Mesodermal cell (in vitro differentiated cells): ENCODE results near the gene LEFTY1. TPM values are rescaled to one million over a fixed set of nuclear protein-coding genes. Genes with fewer than 3 reads are reported as not detected.
"Not testable (repeated sequence)": the region's sequence is repeated elsewhere in the genome, so short reads cannot be mapped to it uniquely, and the experiment has no call there.

ENCODE experiments used
- H3K27ac ChIP-seq: 2 replicates; pipeline ENCODE4 v1.7.0; 2013; ENCODE audit warnings: mild to moderate bottlenecking, low read depth, low read length, moderate library complexity; ENCODE audit not compliant: severe bottlenecking
- H3K36me3 ChIP-seq: 2 replicates; pipeline ENCODE4 v1.7.1; 2013; ENCODE audit warnings: mild to moderate bottlenecking, low read length, moderate library complexity; ENCODE audit not compliant: control insufficient read depth, insufficient read depth
- H3K4me1 ChIP-seq: one replicate; pipeline ENCODE4 v1.7.1; 2013; ENCODE audit warnings: mild to moderate bottlenecking, low read length; ENCODE audit not compliant: insufficient read depth, control insufficient read depth, poor library complexity, severe bottlenecking
- H3K4me3 ChIP-seq: 2 replicates; pipeline ENCODE4 v1.7.0; 2013; ENCODE audit warnings: low read length, control low read depth, mild to moderate bottlenecking; ENCODE audit not compliant: insufficient read depth, poor library complexity, severe bottlenecking; ENCODE audit errors: extremely low read depth
- H3K9me3 ChIP-seq: 2 replicates; pipeline ENCODE4 v1.7.1; 2013; ENCODE audit warnings: mild to moderate bottlenecking, low read length, moderate library complexity; ENCODE audit not compliant: control insufficient read depth
- WGBS, 2 experiments: methylation state at CpG; one replicate each; pipeline ENCODE4 v1.1.5; 2013; ENCODE audit warnings: missing lambda C conversion rate in 2 of 2; ENCODE audit not compliant: insufficient coverage in 2 of 2; 5-methylcytosine and 5-hydroxymethylcytosine counted together
- polyA plus RNA-seq, 2 experiments: library from polyadenylated mRNA; stranded (reverse); fragments of 50-300 nt; gene quantifications; one replicate each; pipeline ENCODE4 v1.2.3, GENCODE V29; 2013

The LEFTY1 gene, protein sequence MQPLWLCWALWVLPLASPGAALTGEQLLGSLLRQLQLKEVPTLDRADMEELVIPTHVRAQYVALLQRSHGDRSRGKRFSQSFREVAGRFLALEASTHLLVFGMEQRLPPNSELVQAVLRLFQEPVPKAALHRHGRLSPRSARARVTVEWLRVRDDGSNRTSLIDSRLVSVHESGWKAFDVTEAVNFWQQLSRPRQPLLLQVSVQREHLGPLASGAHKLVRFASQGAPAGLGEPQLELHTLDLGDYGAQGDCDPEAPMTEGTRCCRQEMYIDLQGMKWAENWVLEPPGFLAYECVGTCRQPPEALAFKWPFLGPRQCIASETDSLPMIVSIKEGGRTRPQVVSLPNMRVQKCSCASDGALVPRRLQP
- polyA plus RNA-seq (2013, experiment 1 of 2): 0.22 TPM
- 0.81 TPM for polyA plus RNA-seq (2013, experiment 2 of 2)

DNA sequence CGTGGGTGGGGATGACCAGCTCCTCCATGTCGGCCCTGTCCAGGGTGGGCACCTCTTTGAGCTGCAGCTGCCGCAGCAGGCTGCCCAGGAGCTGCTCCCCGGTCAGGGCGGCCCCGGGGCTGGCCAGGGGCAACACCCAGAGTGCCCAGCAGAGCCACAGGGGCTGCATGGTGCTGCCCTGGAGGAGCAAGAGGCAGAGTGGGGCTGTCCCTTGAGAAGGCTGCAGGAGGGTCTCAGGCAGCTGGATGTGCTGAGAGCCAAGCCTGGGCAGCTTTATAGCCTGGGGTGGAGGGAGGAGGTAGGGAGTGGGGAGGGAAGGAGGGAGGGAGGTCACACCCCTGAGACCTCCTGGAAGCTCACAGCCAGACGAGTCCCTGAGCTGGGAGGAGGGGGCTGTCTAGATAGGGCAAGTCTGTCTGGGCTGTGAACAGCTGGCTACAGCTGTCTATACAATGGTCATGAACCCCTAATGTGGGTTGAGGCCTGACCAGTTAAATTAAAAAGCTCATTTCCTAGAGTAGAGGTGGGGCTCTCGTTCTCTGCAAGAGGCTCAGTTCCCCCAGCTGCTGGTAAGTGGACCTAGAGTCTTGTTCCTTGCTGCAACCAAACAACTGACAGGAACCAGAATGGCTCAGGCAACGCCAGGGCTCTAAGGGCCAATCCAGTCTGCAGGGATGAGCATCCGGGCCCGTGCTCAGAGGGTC, at the start of gene LEFTY1:
Gene LEFTY1, minus strand, starts transcription at position 249 of the 704 bp plus-strand sequence. Its CDS starts 80 bp downstream, at position 169.
- peaks cover 3% of the 10 kb centered on the region for H3K4me1 ChIP-seq
- H3K4me3 ChIP-seq: no peak within 1 kb of the TSS
- no peaks in the 10 kb centered on the region for H3K36me3 ChIP-seq
- H3K27ac ChIP-seq: no peak within 1 kb of the TSS
- H3K9me3 ChIP-seq: no peaks in the 10 kb centered on the region
- 57 to 60% methylated on average over 10 of the region's 11 CpGs for WGBS, 2 experiments

DNA sequence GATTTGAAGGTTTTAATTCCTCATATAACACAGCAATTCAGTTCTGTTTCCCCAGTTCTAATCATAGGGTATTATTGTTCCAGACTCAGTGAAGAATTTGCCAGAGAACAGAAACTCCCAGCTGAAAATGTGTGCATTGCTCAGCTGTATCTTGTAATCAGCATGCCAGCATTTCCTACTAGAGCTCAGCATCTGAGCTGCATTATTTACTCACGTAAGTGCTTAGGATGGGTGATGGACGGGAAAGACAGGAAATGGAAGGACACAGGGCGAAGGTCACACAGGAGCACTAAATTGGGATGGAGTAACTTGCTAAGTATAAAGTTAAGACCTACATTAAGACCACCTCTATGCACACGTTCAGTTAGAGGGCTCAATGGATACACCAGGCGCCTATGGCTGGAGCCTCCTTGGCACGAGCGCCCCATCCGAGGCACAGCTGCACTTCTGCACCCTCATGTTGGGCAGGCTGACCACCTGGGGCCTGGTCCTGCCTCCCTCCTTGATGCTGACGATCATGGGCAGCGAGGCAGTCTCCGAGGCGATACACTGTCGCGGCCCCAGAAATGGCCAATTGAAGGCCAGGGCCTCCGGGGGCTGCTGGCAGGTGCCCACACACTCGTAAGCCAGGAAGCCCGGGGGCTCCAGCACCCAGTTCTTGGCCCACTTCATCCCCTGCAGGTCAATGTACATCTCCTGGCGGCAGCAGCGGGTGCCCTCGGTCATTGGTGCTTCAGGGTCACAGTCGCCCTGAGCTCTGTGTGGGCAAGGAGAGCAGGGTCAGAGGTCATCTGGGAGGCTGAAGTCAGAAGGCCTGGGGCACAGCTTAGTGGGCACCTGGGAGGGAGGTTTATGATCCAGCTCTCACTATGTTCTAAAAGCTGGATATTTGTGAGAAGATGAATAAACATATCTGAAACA, 48.4 kb upstream of the LEFTY1 start:
- Histone ChIP-seq H3K4me1 (no peaks in the 10 kb centered on the region), H3K27ac (no peak overlapping the region), H3K9me3 (no peaks in the 10 kb centered on the region), H3K36me3 (no peaks in the 10 kb centered on the region), H3K4me3 (no peak overlapping the region)
- WGBS, 2 experiments: 95 to 97% methylated on average over 7 to 14 of the region's 21 CpGs

DNA sequence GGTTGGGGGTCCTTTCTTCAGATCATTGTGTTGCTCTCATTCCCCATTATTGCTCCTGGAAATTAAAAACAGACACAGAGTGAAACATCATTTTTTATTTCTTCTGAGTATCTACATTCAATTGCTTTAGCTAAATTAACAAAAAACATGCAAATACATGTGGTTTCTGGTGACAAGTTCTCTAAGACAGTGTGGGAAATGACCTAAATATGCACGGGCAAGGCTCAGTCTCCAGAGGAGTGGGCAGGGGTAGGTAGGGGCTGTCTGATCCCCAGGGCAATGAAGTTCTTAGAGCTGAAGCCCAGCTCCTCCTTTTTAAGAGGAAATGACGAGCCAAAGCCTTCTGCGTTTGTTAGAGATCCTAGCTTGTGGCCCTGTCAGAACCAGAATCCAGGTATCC, 47.6 kb upstream of the LEFTY1 start:
- 78 to 83% methylated on average over 3 of the region's 3 CpGs for WGBS, 2 experiments

DNA sequence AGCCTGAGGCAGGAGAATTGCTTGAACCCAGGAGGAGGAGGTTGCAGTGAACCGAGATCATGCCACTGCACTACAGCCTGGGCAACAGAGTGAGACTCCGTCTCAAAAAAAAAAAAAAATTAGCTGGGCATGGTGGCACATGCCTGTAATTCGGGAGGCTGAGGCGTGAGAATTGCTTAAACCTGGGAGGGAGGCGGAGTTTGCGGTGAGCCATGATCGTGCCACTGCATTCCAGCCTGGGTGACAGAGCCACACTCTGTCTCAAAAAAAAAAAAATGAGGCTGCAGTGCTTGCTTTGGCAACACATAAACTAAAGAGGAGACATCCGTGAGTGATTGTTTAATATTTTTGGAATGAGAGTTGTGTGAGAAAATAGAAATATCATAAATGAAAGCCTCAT, 47.1 kb upstream of the LEFTY1 start:
- WGBS, 2 experiments: 86 to 88% methylated on average over 7 of the region's 8 CpGs
- H3K4me1 ChIP-seq, H3K36me3 ChIP-seq, H3K9me3 ChIP-seq, H3K27ac ChIP-seq, H3K4me3 ChIP-seq: not testable (repeated sequence)

More for the DNA sequence above, 47.6 kb upstream of the LEFTY1 start:
- Histone ChIP-seq H3K36me3 (no peaks in the 10 kb centered on the region), H3K4me1 (no peaks in the 10 kb centered on the region), H3K27ac (no peak overlapping the region), H3K9me3 (no peaks in the 10 kb centered on the region), H3K4me3 (no peak overlapping the region)

DNA sequence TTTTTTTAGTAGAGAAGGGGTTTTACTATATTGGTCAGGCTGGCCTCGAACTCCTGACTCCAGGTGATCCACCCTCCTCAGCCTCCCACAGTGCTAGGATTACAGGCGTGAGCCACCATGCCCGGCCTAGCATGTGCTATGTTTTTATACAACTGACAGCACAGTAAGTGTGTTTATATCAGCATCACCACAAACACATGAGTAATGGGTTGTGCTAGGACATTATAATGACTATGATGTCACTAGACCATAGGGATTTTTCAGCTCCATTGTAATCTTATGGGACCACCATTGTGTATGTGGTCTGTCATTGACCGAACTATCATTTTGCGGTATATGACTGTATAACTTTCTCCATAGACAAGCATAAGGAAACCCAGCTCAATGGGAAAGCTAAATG, 45.8 kb upstream of the LEFTY1 start:
- no peak overlapping the region for H3K27ac ChIP-seq
- no peak overlapping the region for H3K4me3 ChIP-seq
- H3K9me3 ChIP-seq: no peaks in the 10 kb centered on the region
- WGBS, 2 experiments: 93 to 100% methylated on average over 2 to 3 of the region's 5 CpGs
- no peaks in the 10 kb centered on the region for H3K4me1 ChIP-seq
- no peaks in the 10 kb centered on the region for H3K36me3 ChIP-seq

DNA sequence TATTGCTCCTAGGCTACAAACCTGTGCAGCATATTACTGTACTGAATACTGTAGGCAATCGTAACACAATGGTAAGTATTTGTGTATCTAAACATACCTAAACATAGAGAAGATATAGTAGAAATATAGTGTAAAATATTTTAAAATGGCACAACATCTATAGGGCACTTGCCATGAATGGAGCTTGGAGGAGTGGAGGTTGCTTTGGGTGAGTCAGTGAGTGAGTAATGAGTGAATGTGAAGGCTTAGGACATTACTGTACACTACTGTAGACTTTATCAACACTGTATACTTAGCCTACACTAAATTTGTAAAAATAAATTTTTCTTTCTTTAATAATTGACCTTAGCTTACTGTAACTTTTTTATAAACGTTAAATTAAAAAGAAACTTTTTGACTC, 44.1 kb upstream of the LEFTY1 start:
- no CpG with 5 or more reads among the region's 2 CpGs for WGBS, 2 experiments

DNA sequence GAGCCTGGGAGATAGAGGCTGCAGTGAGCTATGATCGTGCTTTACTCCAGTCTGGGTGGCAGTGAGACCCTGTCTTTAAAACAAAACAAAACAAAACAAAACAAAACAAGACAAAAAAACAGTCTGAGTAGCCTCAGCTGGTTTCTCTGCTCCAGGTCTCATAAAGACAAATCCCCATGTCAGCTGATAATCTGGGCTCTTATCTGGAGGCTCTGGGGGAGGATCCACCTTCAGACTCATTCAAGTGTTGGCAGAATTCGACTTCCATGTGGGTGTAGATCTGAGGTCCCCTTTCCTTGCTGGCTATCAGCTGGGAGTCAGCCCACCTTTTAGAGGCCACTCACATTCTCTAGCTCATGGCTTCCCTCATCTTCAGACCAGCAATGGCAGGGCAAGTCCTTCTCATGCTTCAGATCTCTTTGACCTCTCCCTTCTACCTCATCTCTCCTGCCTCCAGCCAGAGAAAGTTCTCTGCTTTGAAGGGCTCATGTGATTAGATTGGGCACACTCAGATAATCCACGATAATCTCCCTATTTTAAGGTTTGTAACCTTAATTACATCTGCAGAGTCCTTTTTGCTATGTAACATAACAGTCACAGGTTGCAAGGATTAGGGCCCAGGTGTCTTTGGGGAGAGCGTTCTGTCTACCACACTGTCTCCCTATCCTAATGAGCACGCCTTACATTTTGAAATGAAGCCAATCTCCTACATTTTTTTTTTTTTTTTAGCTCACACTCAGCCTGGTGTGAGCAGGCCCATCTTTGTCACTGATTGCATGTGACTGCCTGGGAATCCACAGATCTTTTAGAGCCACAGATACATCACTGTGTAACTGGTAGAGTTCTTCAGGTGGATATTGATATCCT, 42.6 kb upstream of the LEFTY1 start:
- H3K36me3 ChIP-seq: no peaks in the 10 kb centered on the region
- 82 to 95% methylated on average over 3 to 4 of the region's 5 CpGs for WGBS, 2 experiments
- no peak overlapping the region for H3K27ac ChIP-seq

More for the DNA sequence above, 44.1 kb upstream of the LEFTY1 start:
- Histone ChIP-seq H3K4me3 (no peak overlapping the region), H3K4me1 (no peaks in the 10 kb centered on the region), H3K36me3 (no peaks in the 10 kb centered on the region), H3K9me3 (no peaks in the 10 kb centered on the region), H3K27ac (no peak overlapping the region)

DNA sequence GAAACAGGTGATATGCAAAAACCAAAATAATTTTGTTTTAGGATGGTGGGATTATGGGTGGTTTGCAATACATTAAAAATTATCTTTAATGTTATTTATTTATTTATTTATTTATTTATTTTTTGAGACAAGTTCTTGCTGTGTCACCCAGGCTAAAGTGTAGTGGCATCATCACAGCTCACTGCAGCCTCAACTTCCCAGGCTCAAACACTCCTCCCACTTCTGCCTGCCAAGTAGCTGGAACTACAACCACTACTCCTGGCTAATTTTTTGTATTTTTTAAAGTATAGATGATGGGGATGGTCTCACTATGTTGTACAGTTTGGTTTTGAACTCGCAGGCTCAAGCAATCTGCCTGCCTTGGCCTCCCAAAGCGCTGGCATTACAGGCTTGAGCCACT, 41.6 kb upstream of the LEFTY1 start:
- 100% methylated on average over 1 of the region's 2 CpGs; no CpG with 5 or more reads in 1 of the 2 experiments for WGBS, 2 experiments
- Histone ChIP-seq H3K36me3 (no peaks in the 10 kb centered on the region), H3K27ac (no peak overlapping the region), H3K4me3 (no peak overlapping the region), H3K9me3 (no peaks in the 10 kb centered on the region), H3K4me1 (no peaks in the 10 kb centered on the region)

More for the DNA sequence above, 42.6 kb upstream of the LEFTY1 start:
- H3K4me1 ChIP-seq: no peaks in the 10 kb centered on the region
- no peak overlapping the region for H3K4me3 ChIP-seq
- no peaks in the 10 kb centered on the region for H3K9me3 ChIP-seq

DNA sequence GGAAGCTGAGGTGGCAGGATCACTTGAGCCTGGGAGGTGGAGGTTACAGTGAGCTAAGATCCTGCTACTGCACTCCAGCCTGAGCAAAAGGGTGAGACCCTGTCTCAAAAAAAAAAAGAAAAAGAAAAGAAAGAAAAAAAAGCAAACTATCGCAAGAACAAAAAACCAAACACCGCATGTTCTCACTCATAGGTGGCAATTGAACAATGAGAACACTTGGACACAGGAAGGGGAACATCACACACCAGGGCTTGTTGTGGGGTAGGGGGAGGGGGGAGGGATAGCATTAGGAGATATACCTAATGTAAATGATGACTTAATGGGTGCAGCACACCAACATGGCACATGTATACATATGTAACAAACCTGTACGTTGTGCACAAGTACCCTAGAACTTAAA, 40.5 kb upstream of the LEFTY1 start:
- not testable (repeated sequence) for H3K36me3 ChIP-seq, H3K9me3 ChIP-seq, H3K27ac ChIP-seq, H3K4me1 ChIP-seq, H3K4me3 ChIP-seq
- no CpG with 5 or more reads among the region's 3 CpGs for WGBS, 2 experiments
